HG02885 (cell line): ENCODE data around the gene OSBPL3.

Experiments used
- ATAC-seq: cut with Tn5 transposase; IDR thresholded peaks from one replicate; pipeline ENCODE4 v1.9.1; 2021; ENCODE audit warnings: mild to moderate bottlenecking; ENCODE audit not compliant: unreplicated experiment, poor library complexity

OSBPL3 gene

GRCh38 chr7:24980534-24981170 is 674 bp upstream of the OSBPL3 start:
- peak; percentile 19 for ATAC-seq

GRCh38 chr7:24979470-24979862 is 512 bp downstream of the OSBPL3 start:
- peak; percentile 54 for ATAC-seq

- peak; percentile 0 for ATAC-seq
Observed at GRCh38 chr7:24978843-24979469, 1.0 kb downstream of the OSBPL3 start.

GRCh38 chr7:24975644-24976260 is 4.2 kb downstream of the OSBPL3 start:
- no peak for ATAC-seq

- ATAC-seq: no peak
Observed at GRCh38 chr7:24975172-24975571, 4.8 kb downstream of the OSBPL3 start.

GRCh38 chr7:24974026-24974832 is 5.7 kb downstream of the OSBPL3 start:
- no peak for ATAC-seq

- ATAC-seq: no peak
Observed at GRCh38 chr7:24972991-24973390, 7.0 kb downstream of the OSBPL3 start.

GRCh38 chr7:24972166-24972477 is 7.9 kb downstream of the OSBPL3 start:
- ATAC-seq: no peak

- no peak for ATAC-seq
Observed at GRCh38 chr7:24971333-24972165, 8.4 kb downstream of the OSBPL3 start.

GRCh38 chr7:24970676-24971075 is 9.3 kb downstream of the OSBPL3 start:
- no peak for ATAC-seq

- no peak for ATAC-seq
Observed at GRCh38 chr7:24968165-24968564, 11.8 kb downstream of the OSBPL3 start.

GRCh38 chr7:24967696-24968095 is 12.3 kb downstream of the OSBPL3 start:
- peak; percentile 26 for ATAC-seq

GRCh38 chr7:24966802-24967201 is 13.2 kb downstream of the OSBPL3 start:
- no peak for ATAC-seq

GRCh38 chr7:24965831-24966708 is 13.9 kb downstream of the OSBPL3 start:
- ATAC-seq: peak; percentile 85

GRCh38 chr7:24964191-24964590 is 15.8 kb downstream of the OSBPL3 start:
- ATAC-seq: no peak

GRCh38 chr7:24963218-24963617 is 16.8 kb downstream of the OSBPL3 start:
- no peak for ATAC-seq

- no peak for ATAC-seq
Observed at GRCh38 chr7:24962418-24962962, 17.5 kb downstream of the OSBPL3 start.

- ATAC-seq: no peak
Observed at GRCh38 chr7:24959735-24960485, 20.1 kb downstream of the OSBPL3 start.
